AG09319 (cell line): ENCODE measurements around the gene ARHGAP45.

Source experiments
- DNase-seq: peaks from one replicate; pipeline ENCODE4 v3.0.0-alpha.2; 2010; ENCODE audit warnings: low read depth; ENCODE audit errors: extremely low read depth
- TF ChIP-seq, protein P1 (sequence below): IDR thresholded peaks from 2 replicates; pipeline ENCODE4 v1.5.1; 2011; ENCODE audit warnings: low read depth, mild to moderate bottlenecking, inconsistent platforms, low read length, moderate library complexity

The ARHGAP45 gene

DNA sequence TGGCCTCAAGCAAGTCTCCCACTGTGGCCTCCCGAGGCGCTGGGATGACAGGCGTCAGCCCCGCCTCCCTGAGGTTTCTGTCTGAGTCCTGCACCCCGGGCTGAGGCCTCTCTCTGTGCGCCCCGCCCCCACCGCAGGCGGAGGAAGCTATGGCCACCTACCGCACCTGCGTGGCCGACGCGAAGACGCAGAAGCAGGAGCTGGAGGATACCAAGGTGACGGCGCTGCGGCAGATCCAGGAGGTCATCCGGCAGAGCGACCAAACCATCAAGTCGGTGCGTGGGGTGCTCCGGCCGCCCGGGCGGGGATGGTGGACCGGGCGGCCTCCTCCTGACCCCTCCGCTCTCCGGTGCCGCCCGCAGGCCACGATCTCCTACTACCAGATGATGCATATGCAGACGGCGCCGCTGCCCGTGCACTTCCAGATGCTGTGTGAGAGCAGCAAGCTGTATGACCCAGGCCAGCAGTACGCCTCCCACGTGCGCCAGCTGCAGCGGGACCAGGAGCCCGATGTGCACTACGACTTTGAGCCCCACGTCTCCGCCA, 12.7 kb downstream of the ARHGAP45 start:
- DNase-seq: no peak
- TF ChIP-seq, protein P1, sequence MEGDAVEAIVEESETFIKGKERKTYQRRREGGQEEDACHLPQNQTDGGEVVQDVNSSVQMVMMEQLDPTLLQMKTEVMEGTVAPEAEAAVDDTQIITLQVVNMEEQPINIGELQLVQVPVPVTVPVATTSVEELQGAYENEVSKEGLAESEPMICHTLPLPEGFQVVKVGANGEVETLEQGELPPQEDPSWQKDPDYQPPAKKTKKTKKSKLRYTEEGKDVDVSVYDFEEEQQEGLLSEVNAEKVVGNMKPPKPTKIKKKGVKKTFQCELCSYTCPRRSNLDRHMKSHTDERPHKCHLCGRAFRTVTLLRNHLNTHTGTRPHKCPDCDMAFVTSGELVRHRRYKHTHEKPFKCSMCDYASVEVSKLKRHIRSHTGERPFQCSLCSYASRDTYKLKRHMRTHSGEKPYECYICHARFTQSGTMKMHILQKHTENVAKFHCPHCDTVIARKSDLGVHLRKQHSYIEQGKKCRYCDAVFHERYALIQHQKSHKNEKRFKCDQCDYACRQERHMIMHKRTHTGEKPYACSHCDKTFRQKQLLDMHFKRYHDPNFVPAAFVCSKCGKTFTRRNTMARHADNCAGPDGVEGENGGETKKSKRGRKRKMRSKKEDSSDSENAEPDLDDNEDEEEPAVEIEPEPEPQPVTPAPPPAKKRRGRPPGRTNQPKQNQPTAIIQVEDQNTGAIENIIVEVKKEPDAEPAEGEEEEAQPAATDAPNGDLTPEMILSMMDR: no peak

DNA sequence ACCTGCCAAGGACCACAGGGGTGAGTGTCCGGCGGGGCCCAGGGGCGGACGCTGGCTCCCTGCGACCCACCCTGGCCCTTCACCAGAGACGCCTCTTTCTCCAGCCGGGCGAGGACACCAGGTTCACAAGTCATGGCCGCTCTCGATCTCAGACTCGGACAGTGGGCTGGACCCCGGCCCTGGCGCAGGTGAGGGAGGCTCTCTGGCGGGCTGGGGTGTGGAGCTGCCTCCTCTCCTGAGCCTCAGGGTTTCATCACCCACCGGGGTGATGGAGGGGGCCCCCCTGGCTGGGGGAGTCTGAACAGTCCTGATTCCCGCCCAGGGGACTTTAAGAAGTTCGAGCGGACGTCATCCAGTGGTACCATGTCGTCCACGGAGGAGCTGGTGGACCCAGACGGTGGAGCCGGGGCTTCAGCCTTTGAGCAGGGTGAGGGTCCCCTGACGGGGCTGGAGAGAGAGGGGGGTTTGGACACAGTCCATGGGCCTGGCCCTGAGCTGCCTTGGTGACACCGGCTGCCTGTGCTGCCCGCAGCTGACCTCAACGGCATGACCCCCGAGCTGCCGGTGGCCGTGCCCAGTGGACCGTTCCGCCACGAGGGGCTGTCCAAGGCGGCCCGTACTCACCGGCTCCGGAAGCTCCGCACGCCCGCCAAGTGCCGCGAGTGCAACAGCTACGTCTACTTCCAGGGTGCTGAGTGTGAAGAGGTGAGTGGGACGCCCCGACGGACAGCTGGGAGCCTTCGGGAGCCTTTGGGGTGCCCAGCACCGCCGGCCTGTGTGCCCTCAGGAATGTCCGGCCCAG, 13.6 kb downstream of the ARHGAP45 start:
- DNase-seq: no peak
- TF ChIP-seq, protein P1: no peak

DNA sequence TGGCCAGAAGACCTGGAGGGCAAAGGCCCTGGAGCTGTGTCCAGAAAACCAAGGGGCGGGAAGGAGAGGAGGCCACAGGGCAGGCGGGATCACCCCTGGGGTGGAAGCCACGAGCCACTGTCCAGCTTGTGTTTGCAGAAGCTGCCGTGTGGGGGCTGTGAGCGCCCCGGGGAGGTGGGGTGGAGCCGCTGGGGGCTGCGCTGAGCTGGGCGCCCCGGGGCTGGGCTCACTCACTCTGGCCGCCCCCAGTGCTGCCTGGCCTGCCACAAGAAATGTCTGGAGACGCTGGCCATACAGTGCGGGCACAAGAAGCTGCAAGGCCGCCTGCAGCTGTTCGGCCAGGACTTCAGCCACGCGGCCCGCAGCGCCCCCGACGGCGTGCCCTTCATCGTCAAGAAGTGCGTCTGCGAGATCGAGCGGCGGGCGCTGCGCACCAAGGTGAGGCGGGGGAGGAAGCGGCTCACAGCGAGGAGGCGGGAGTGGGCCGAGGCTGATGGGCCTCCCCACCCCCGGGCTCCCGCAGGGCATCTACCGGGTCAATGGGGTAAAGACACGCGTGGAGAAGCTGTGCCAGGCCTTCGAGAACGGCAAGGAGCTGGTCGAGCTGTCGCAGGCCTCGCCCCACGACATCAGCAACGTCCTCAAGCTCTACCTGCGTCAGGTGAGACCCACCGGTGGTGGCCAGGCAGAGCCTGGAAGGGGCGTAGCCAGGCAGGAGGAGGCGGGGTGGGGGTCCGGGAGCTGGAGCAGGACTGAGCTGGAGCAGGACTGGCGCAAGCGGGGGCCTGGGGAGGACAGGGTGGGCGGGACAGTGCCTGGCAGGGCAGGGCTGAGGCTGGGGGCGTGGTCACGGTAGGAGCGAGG, 14.6 kb downstream of the ARHGAP45 start:
- TF ChIP-seq, protein P1: no peak; the same call in 1 of the 2 replicates
- no peak for DNase-seq

DNA sequence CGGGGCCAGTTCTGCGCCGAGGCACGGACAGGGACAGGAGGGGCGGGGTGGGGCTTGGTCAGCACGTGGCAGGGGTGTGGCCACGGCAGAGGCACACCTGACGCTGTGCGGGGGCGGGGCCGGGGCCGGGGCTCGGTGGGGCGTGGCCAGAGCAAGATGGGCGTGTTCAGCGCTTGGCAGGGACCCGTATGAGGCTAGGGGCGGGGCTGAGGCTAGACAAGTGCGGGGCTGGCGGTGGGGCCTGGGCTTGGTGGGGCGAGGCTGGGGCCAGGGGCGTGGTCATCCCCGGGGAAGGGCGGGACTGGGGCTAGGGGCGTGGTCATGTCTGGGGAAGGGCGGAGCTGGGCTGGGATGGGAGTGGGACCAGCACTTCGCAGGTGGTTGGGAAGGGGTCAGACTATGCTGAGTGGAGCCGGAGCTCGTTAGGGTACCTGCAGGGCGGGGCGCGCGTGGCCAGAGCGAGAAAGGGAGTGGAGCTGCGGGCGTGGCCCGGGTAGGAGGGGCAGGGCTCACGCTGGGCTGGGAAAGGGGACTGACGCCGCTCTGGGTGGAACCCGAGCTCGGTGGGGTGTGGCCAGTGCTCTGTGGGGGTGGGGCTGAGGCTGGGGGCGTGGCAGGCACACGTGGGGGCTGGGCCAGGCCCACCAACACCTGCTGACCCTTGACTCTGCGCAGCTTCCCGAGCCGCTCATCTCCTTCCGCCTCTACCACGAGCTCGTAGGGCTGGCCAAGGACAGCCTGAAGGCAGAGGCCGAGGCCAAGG, 15.4 kb downstream of the ARHGAP45 start:
- TF ChIP-seq, protein P1: no peak
- no peak for DNase-seq

DNA sequence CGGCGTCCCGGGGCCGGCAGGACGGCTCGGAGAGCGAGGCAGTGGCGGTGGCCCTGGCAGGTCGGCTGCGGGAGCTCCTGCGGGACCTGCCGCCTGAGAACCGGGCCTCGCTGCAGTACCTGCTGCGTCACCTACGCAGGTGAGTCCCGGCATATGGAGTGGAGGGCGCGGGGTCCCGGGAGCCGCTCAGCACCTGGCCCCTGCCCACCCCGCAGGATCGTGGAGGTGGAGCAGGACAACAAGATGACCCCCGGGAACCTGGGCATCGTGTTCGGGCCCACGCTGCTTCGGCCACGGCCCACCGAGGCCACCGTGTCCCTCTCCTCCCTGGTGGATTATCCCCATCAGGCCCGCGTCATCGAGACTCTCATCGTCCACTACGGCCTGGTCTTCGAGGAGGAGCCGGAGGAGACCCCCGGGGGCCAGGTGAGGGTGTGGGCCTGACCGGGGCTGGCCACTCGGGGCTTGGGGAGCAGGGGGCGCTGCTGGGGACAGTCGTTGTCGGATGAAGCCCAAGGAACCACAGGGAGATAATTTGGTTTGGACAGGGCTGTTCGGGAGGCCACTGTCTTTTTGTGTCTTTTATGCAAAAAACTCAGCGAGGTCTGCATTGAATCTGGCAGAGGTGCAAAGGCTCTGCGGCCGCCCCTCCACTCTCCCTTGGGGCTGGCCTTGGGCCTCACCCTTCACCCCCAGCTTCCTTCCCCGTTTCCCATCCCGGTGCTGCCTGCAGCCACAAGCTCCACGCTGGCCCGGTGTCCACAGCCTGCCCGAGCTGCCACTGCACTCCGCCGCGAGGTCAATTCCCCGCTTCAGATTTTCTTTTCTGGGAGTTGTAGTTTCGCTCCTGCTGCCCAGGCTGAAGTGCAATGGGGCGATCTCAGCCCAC, 16.2 kb downstream of the ARHGAP45 start:
- TF ChIP-seq, protein P1: no peak
- DNase-seq: no peak
